ENCODE measurements around the gene ZNF316.
A peak's percentile ranks its signal among the peaks of the same experiment; 100 is the strongest.

ZNF316 gene

GRCh38 chr7:6612819-6613218, 24.3 kb upstream of the ZNF316 start:
- H3K9ac ChIP-seq (ENCODE audit: low read length) = no peak overlapping the region
- peaks cover 3% of the 10 kb centered on the region for H3K4me1 ChIP-seq (ENCODE audit: control insufficient read depth, insufficient read depth, low read length)
- no peaks in the 10 kb centered on the region for H3K36me3 ChIP-seq (ENCODE audit: control insufficient read depth, insufficient read depth, low read length)
- H3K4me3 ChIP-seq (ENCODE audit: low read length) = no peak overlapping the region
- H3K27me3 ChIP-seq (ENCODE audit: control insufficient read depth, insufficient read depth, low read length) = no peaks in the 10 kb centered on the region
- no peak overlapping the region for H3K27ac ChIP-seq (ENCODE audit: low read depth, low read length)

DNA sequence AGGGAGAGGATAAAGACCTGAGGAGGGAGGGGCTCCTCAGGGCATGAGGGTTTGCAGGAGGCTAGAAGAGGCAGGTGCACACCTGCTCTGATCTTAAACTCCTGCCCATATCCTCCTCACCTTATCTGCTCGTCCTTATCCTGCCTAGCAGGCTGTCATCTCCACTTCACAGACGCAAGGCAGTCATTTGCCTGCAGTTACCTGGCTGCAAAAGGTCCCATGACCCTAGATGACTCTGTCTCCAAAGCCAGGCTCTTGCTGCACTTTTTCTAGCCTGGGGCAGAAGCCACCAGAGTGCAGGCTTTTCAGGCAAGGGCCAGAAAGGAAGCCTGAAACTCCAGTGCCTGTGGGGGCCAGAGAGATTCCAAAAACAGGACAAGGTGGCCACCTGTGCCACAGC, 23.4 kb upstream of the ZNF316 start:
- no peak overlapping the region for H3K4me3 ChIP-seq (ENCODE audit: low read length)
- no peak overlapping the region for H3K27ac ChIP-seq (ENCODE audit: low read depth, low read length)
- H3K27me3 ChIP-seq (ENCODE audit: control insufficient read depth, insufficient read depth, low read length) = no peaks in the 10 kb centered on the region
- H3K9ac ChIP-seq (ENCODE audit: low read length) = no peak overlapping the region
- H3K4me1 ChIP-seq (ENCODE audit: control insufficient read depth, insufficient read depth, low read length) = peaks cover 3% of the 10 kb centered on the region
- H3K36me3 ChIP-seq (ENCODE audit: control insufficient read depth, insufficient read depth, low read length) = no peaks in the 10 kb centered on the region

- no peaks in the 10 kb centered on the region for H3K27me3 ChIP-seq (ENCODE audit: control insufficient read depth, insufficient read depth, low read length)
- no peaks in the 10 kb centered on the region for H3K36me3 ChIP-seq (ENCODE audit: control insufficient read depth, insufficient read depth, low read length)
- H3K9ac ChIP-seq (ENCODE audit: low read length) = peak within 1 kb of the TSS; percentile 40
- peak within 1 kb of the TSS; percentile 74 for H3K4me3 ChIP-seq (ENCODE audit: low read length)
- H3K4me1 ChIP-seq (ENCODE audit: control insufficient read depth, insufficient read depth, low read length) = peaks cover 3% of the 10 kb centered on the region
- H3K27ac ChIP-seq (ENCODE audit: low read depth, low read length) = no peak within 1 kb of the TSS
Measured at GRCh38 chr7:6614953-6615722, 22.0 kb upstream of the ZNF316 start, which contains the start of gene ZNF853. TSS of gene ZNF853 (plus strand) at chr7:6615610. CDS start at chr7:6616175, 565 bp downstream.

GRCh38 chr7:6615723-6616555, 21.2 kb upstream of the ZNF316 start:
- no peaks in the 10 kb centered on the region for H3K36me3 ChIP-seq (ENCODE audit: control insufficient read depth, insufficient read depth, low read length)
- H3K27ac ChIP-seq (ENCODE audit: low read depth, low read length) = no peak overlapping the region
- H3K9ac ChIP-seq (ENCODE audit: low read length) = peak overlapping the region; percentile 40
- H3K27me3 ChIP-seq (ENCODE audit: control insufficient read depth, insufficient read depth, low read length) = no peaks in the 10 kb centered on the region
- peaks cover 3% of the 10 kb centered on the region for H3K4me1 ChIP-seq (ENCODE audit: control insufficient read depth, insufficient read depth, low read length)
- H3K4me3 ChIP-seq (ENCODE audit: low read length) = peak overlapping the region; percentile 74

- H3K4me1 ChIP-seq (ENCODE audit: control insufficient read depth, insufficient read depth, low read length) = peaks cover 3% of the 10 kb centered on the region
- no peak overlapping the region for H3K4me3 ChIP-seq (ENCODE audit: low read length)
- no peak overlapping the region for H3K9ac ChIP-seq (ENCODE audit: low read length)
- no peaks in the 10 kb centered on the region for H3K27me3 ChIP-seq (ENCODE audit: control insufficient read depth, insufficient read depth, low read length)
- H3K36me3 ChIP-seq (ENCODE audit: control insufficient read depth, insufficient read depth, low read length) = peaks cover 8% of the 10 kb centered on the region
- H3K27ac ChIP-seq (ENCODE audit: low read depth, low read length) = no peak overlapping the region
Measured at GRCh38 chr7:6616854-6617643, 20.1 kb upstream of the ZNF316 start.

DNA sequence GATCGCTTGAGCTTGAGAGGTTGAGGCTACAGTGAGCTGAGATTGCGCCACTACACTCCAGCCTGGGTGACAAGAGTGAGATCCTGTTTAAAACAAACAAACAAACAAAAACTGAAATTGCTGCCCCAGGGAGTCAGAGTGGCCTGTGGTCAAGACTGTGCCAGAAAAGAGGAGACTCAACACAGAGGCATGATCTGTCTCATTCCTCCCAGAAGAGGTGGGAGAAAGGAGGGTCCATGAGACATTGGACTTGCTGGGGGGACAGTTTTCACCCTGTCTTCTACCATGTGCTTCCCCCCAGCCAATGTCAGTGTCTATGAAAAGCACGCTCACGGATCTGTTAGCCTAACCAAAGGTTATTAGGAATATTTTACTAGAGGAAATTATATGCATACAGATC, 18.5 kb upstream of the ZNF316 start:
- no peak overlapping the region for H3K4me3 ChIP-seq (ENCODE audit: low read length)
- H3K27me3 ChIP-seq (ENCODE audit: control insufficient read depth, insufficient read depth, low read length) = no peaks in the 10 kb centered on the region
- H3K36me3 ChIP-seq (ENCODE audit: control insufficient read depth, insufficient read depth, low read length) = peaks cover 8% of the 10 kb centered on the region
- H3K9ac ChIP-seq (ENCODE audit: low read length) = no peak overlapping the region
- no peak overlapping the region for H3K27ac ChIP-seq (ENCODE audit: low read depth, low read length)
- peaks cover 3% of the 10 kb centered on the region for H3K4me1 ChIP-seq (ENCODE audit: control insufficient read depth, insufficient read depth, low read length)

GRCh38 chr7:6619961-6620360, 17.2 kb upstream of the ZNF316 start:
- no peak overlapping the region for H3K27ac ChIP-seq (ENCODE audit: low read depth, low read length)
- H3K9ac ChIP-seq (ENCODE audit: low read length) = no peak overlapping the region
- peaks cover 3% of the 10 kb centered on the region for H3K4me1 ChIP-seq (ENCODE audit: control insufficient read depth, insufficient read depth, low read length)
- no peaks in the 10 kb centered on the region for H3K27me3 ChIP-seq (ENCODE audit: control insufficient read depth, insufficient read depth, low read length)
- H3K4me3 ChIP-seq (ENCODE audit: low read length) = no peak overlapping the region
- peaks cover 8% of the 10 kb centered on the region for H3K36me3 ChIP-seq (ENCODE audit: control insufficient read depth, insufficient read depth, low read length)

DNA sequence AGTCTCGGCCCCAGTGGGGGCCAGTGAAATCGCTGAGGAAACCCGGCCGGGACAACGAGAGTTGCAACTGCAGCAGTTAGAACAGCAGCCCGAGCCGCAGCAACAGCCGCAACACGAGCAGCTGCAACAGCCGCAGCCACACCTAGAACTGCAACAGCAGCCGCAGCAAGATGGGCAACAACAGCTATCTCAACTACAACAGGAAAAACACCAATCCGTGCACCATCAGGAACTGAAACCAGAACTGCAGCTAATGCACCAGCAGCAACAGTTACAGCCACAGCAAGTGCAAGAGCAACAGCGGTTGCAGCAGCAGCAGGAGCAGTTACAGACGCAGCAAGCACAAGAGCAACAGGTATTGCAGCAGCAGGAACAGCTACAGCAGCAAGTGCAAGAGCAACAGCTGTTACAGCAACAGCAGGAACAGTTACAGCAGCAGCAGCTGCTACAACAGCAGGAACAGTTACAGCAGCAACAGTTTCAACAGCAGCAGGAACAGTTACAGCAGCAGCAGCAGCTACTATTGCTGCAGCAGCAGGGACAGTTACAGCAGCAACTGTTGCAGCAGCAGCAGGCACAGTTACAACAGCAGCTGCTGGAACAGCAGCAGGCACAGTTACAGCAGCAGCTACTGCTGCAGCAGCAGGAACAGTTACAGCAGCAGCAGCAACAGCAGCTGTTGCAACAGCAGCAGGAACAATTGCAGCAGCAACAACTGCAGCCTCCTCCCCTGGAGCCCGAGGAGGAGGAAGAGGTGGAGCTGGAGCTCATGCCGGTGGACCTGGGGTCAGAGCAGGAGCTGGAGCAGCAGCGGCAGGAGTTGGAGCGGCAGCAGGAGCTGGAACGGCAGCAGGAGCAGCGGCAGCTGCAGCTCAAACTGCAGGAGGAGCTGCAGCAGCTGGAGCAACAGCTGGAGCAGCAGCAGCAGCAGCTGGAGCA, 15.7 kb upstream of the ZNF316 start:
- Histone ChIP-seq H3K27ac (ENCODE audit: low read depth, low read length) (no peak overlapping the region), H3K4me1 (ENCODE audit: control insufficient read depth, insufficient read depth, low read length) (no peaks in the 10 kb centered on the region), H3K27me3 (ENCODE audit: control insufficient read depth, insufficient read depth, low read length) (no peaks in the 10 kb centered on the region), H3K36me3 (ENCODE audit: control insufficient read depth, insufficient read depth, low read length) (peaks cover 8% of the 10 kb centered on the region), H3K4me3 (ENCODE audit: low read length) (no peak overlapping the region), H3K9ac (ENCODE audit: low read length) (no peak overlapping the region)

DNA sequence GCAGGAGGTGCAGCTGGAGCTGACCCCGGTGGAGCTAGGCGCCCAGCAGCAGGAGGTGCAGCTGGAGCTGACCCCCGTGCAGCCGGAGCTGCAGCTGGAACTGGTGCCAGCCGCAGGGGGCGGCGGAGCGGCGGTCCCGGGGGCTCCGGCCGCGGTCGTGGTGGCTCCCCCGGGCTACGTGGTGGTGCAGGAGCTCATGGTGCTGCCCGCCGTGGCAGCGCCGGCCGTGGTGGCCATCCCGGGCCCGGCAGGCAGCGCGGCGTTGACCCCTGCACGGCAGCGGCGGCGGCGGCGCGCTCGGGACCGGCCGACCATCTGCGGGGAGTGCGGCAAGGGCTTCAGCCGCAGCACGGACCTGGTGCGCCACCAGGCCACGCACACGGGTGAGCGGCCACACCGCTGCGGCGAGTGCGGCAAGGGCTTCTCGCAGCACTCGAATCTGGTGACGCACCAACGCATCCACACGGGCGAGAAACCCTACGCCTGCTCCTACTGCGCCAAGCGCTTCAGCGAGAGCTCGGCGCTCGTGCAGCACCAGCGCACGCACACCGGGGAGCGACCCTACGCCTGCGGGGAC, 14.9 kb upstream of the ZNF316 start:
- Histone ChIP-seq H3K36me3 (ENCODE audit: control insufficient read depth, insufficient read depth, low read length) (peaks cover 8% of the 10 kb centered on the region), H3K4me3 (ENCODE audit: low read length) (no peak overlapping the region), H3K9ac (ENCODE audit: low read length) (no peak overlapping the region), H3K4me1 (ENCODE audit: control insufficient read depth, insufficient read depth, low read length) (no peaks in the 10 kb centered on the region), H3K27ac (ENCODE audit: low read depth, low read length) (no peak overlapping the region), H3K27me3 (ENCODE audit: control insufficient read depth, insufficient read depth, low read length) (no peaks in the 10 kb centered on the region)

DNA sequence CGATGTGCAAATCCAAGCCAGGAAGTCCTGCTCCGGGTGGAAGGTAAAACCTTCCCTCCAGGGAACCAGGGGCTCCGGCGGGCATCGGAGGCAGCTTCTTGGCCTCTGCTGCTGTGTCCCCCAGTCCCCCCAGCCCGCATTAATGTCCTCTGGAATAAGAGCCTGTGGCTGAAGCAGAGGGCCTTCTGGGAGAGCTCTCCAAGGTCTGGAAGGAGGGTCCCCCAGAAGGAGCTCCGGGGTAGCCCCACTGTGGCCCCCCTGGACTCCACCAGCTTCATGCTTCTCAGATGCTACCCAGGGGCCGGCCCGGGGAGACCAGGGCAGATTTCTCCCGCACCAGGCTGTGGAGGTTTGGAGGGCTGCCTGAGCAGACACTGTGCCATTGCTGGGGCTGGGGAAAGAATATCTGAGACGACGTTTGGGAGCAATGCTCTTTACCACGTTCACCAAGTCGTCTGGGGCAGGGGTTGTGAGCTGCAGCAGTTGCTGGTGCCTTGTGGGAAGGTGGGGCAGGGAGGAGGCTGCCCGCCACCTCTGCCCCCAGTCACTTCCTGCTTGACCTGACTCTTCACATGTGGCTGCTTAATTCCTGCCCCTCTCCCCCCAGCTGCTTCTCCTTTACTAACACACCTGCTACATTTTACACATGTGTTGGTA, 13.4 kb upstream of the ZNF316 start:
- Histone ChIP-seq H3K27me3 (ENCODE audit: control insufficient read depth, insufficient read depth, low read length) (no peaks in the 10 kb centered on the region), H3K36me3 (ENCODE audit: control insufficient read depth, insufficient read depth, low read length) (peaks cover 8% of the 10 kb centered on the region), H3K4me3 (ENCODE audit: low read length) (no peak overlapping the region), H3K27ac (ENCODE audit: low read depth, low read length) (no peak overlapping the region), H3K9ac (ENCODE audit: low read length) (no peak overlapping the region), H3K4me1 (ENCODE audit: control insufficient read depth, insufficient read depth, low read length) (no peaks in the 10 kb centered on the region)

- H3K36me3 ChIP-seq (ENCODE audit: control insufficient read depth, insufficient read depth, low read length) = peaks cover 8% of the 10 kb centered on the region
- H3K4me3 ChIP-seq (ENCODE audit: low read length) = no peak overlapping the region
- no peaks in the 10 kb centered on the region for H3K27me3 ChIP-seq (ENCODE audit: control insufficient read depth, insufficient read depth, low read length)
- no peak overlapping the region for H3K27ac ChIP-seq (ENCODE audit: low read depth, low read length)
- H3K4me1 ChIP-seq (ENCODE audit: control insufficient read depth, insufficient read depth, low read length) = no peaks in the 10 kb centered on the region
- H3K9ac ChIP-seq (ENCODE audit: low read length) = no peak overlapping the region
Measured at GRCh38 chr7:6624246-6624611, 12.9 kb upstream of the ZNF316 start.

Measured in rectal smooth muscle tissue (tissue), 1 donor.